IMR-90 (cell line): ENCODE measurements around the gene ALDH6A1. TPM values are rescaled to one million over a fixed set of nuclear protein-coding genes. Genes with fewer than 3 reads are reported as not detected.

Source experiments
- ATAC-seq: fragments of 200-7000 bp; cut with Tn5 transposase; 2 replicates; pipeline ENCODE4 v1.9.1; 2020; ENCODE audit warnings: low read depth, mild to moderate bottlenecking, moderate library complexity
- BruUV-seq: library from RNA; stranded (reverse); fragments of 400-500 nt; replicated peaks from 2 replicates; lab custom pipeline; 2021; lab: Mats Ljungman, UMichigan
- CTCF ChIA-PET: fragments of 300-600 bp; formaldehyde crosslinking; extraction: SDS; loops from one replicate; lab custom pipeline; 2021; ENCODE audit warnings: antibody characterized with exemption; lab: Yijun Ruan, JAX
- POLR2A ChIA-PET: fragments of 300-600 bp; sonication (Branson Sonifier 250); formaldehyde crosslinking; loops from one replicate; lab custom pipeline; 2022; ENCODE audit warnings: antibody characterized with exemption; ENCODE audit not compliant: unreplicated experiment; lab: Charles Lee
- DNase-seq: peaks from one replicate; pipeline ENCODE4 v3.0.0; 2013
- H2AFZ ChIP-seq: replicated peaks from 2 replicates; pipeline ENCODE3; 2013; ENCODE audit warnings: low read length, mild to moderate bottlenecking; ENCODE audit not compliant: poor library complexity
- H2AK5ac ChIP-seq: 2 replicates; pipeline ENCODE4 v1.6.1; 2013; ENCODE audit warnings: low read depth, low read length, inconsistent platforms
- H2AK9ac ChIP-seq: replicated peaks from 2 replicates; pipeline ENCODE3; 2013; ENCODE audit warnings: mild to moderate bottlenecking, low read depth, low read length, moderate library complexity; ENCODE audit not compliant: poor library complexity
- H2BK120ac ChIP-seq: 2 replicates; pipeline ENCODE4 v1.6.1; 2013; ENCODE audit warnings: low read depth, low read length, inconsistent platforms
- H2BK15ac ChIP-seq: 3 replicates; pipeline ENCODE4 v1.6.1; 2013; ENCODE audit warnings: low read depth, low read length, inconsistent platforms
- H2BK20ac ChIP-seq: 2 replicates; pipeline ENCODE4 v1.6.1; 2013; ENCODE audit warnings: low read depth, mild to moderate bottlenecking, inconsistent platforms, low read length, moderate library complexity
- H2BK5ac ChIP-seq: 2 replicates; pipeline ENCODE4 v1.6.1; 2013; ENCODE audit warnings: mild to moderate bottlenecking, low read depth, low read length, inconsistent platforms; ENCODE audit not compliant: poor library complexity, severe bottlenecking
- H3K14ac ChIP-seq: replicated peaks from 2 replicates; pipeline ENCODE4 v1.6.1; 2013; ENCODE audit warnings: low read depth, low read length, inconsistent platforms
- H3K18ac ChIP-seq: 2 replicates; pipeline ENCODE4 v1.6.1; 2013; ENCODE audit warnings: low read depth, low read length, control low read depth
- H3K23ac ChIP-seq: 2 replicates; pipeline ENCODE4 v1.6.1; 2013; ENCODE audit warnings: low read depth, low read length, inconsistent platforms
- H3K27ac ChIP-seq: 2 replicates; pipeline ENCODE4 v1.5.1; 2013; ENCODE audit warnings: mild to moderate bottlenecking, control low read depth, low read length; ENCODE audit not compliant: insufficient read depth
- H3K27me3 ChIP-seq: 2 replicates; pipeline ENCODE4 v1.6.1; 2013; ENCODE audit warnings: low read length; ENCODE audit not compliant: control insufficient read depth, insufficient read depth
- H3K36me3 ChIP-seq: 2 replicates; pipeline ENCODE4 v1.6.1; 2013; ENCODE audit warnings: low read length, mixed read lengths; ENCODE audit not compliant: control insufficient read depth, insufficient read depth
- H3K4ac ChIP-seq: 2 replicates; pipeline ENCODE4 v1.6.1; 2013; ENCODE audit warnings: low read depth, low read length, inconsistent platforms
- H3K4me1 ChIP-seq: 2 replicates; pipeline ENCODE4 v1.6.1; 2013; ENCODE audit warnings: low read length, mixed read lengths; ENCODE audit not compliant: control insufficient read depth, insufficient read depth
- H3K4me2 ChIP-seq: 2 replicates; pipeline ENCODE4 v1.6.1; 2013; ENCODE audit warnings: low read depth, mild to moderate bottlenecking, control low read depth, low read length, moderate library complexity
- H3K4me3 ChIP-seq: 2 replicates; pipeline ENCODE4 v1.5.1; 2013; ENCODE audit warnings: low read depth, mild to moderate bottlenecking, control low read depth, low read length, moderate library complexity; ENCODE audit not compliant: insufficient read depth
- H3K56ac ChIP-seq: 2 replicates; pipeline ENCODE4 v1.6.1; 2013; ENCODE audit warnings: low read length, inconsistent platforms; ENCODE audit not compliant: insufficient read depth; ENCODE audit errors: extremely low read depth
- H3K79me1 ChIP-seq, 2 experiments: 2 replicates each; pipeline ENCODE4 v1.6.1; 2013; ENCODE audit warnings: low read length in 2 of 2, inconsistent platforms in 1 of 2, low read depth in 1 of 2
- H3K9ac ChIP-seq: 2 replicates; pipeline ENCODE4 v1.6.1; 2013; ENCODE audit warnings: low read depth, low read length, control low read depth
- H3K9me1 ChIP-seq: 2 replicates; pipeline ENCODE4 v1.6.1; 2013; ENCODE audit warnings: low read length, inconsistent platforms; ENCODE audit not compliant: insufficient read depth
- H3K9me3 ChIP-seq: 2 replicates; pipeline ENCODE4 v1.6.1; 2013; ENCODE audit warnings: low read length; ENCODE audit not compliant: control insufficient read depth, insufficient read depth
- H4K20me1 ChIP-seq: 2 replicates; pipeline ENCODE4 v1.6.1; 2013; ENCODE audit warnings: low read length, inconsistent platforms; ENCODE audit not compliant: insufficient read depth
- H4K5ac ChIP-seq: 2 replicates; pipeline ENCODE4 v1.6.1; 2013; ENCODE audit warnings: mild to moderate bottlenecking, low read depth, low read length, control low read depth
- H4K8ac ChIP-seq, 2 experiments: 2 replicates each; pipeline ENCODE4 v1.6.1; 2013; ENCODE audit warnings: low read depth in 2 of 2, low read length in 2 of 2, control low read depth in 1 of 2, inconsistent platforms in 1 of 2
- H4K91ac ChIP-seq: 2 replicates; pipeline ENCODE4 v1.6.1; 2013; ENCODE audit warnings: low read depth, low read length, inconsistent platforms; ENCODE audit not compliant: insufficient read depth
- CEBPB ChIP-seq: IDR thresholded peaks from 2 replicates; pipeline ENCODE4 v1.6.1; 2012; ENCODE audit warnings: low read depth, low read length, improper control_type of control experiment
- CTCF ChIP-seq: conservative IDR thresholded peaks from 2 replicates; pipeline ENCODE4 v1.5.1; 2012; ENCODE audit warnings: mild to moderate bottlenecking, low read depth, low read length, improper control_type of control experiment
- ELK1 ChIP-seq: fragments of 150-350 bp; IDR thresholded peaks from 2 replicates; pipeline ENCODE4 v1.6.1; 2016; ENCODE audit warnings: low read depth, mild to moderate bottlenecking, low read length, moderate library complexity, borderline replicate concordance
- FOS ChIP-seq: fragments of 150-350 bp; IDR thresholded peaks from 2 replicates; pipeline ENCODE4 v1.6.1; 2016; ENCODE audit warnings: low read depth, low read length
- MAFK ChIP-seq: IDR thresholded peaks from 2 replicates; pipeline ENCODE4 v1.6.1; 2012; ENCODE audit warnings: low read depth, low read length, improper control_type of control experiment
- POLR2A ChIP-seq: IDR thresholded peaks from 2 replicates; pipeline ENCODE4 v1.6.1; 2012; ENCODE audit warnings: mild to moderate bottlenecking, low read depth, low read length
- RAD21 ChIP-seq: IDR thresholded peaks from 2 replicates; pipeline ENCODE4 v1.6.1; 2012; ENCODE audit warnings: low read length, improper control_type of control experiment
- RCOR1 ChIP-seq: IDR thresholded peaks from 2 replicates; pipeline ENCODE4 v1.6.1; 2012; ENCODE audit warnings: mild to moderate bottlenecking, low read length, improper control_type of control experiment; ENCODE audit not compliant: insufficient replicate concordance
- RFX5 ChIP-seq: IDR thresholded peaks from 2 replicates; pipeline ENCODE4 v1.8.0; 2012; ENCODE audit warnings: low read depth, mild to moderate bottlenecking, low read length, moderate library complexity
- SMC3 ChIP-seq: fragments of 150-350 bp; IDR thresholded peaks from 2 replicates; pipeline ENCODE4 v1.6.1; 2016; ENCODE audit warnings: low read depth, mild to moderate bottlenecking, antibody characterized with exemption, low read length, moderate library complexity
- USF2 ChIP-seq: fragments of 150-350 bp; IDR thresholded peaks from 2 replicates; pipeline ENCODE4 v1.6.1; 2017; ENCODE audit warnings: mild to moderate bottlenecking, antibody characterized with exemption, low read length, low read depth
- WGBS, 2 experiments: methylation state at CpG; one replicate each; pipeline versions ENCODE4 v1.1.5 to v1.1.7; 2013; ENCODE audit warnings: missing lambda C conversion rate in 2 of 2; ENCODE audit not compliant: insufficient read length in 1 of 2; ENCODE audit errors: extremely low coverage in 2 of 2; 5-methylcytosine and 5-hydroxymethylcytosine counted together
- dilution Hi-C: fragments of 300-500 bp; cut with HindIII; formaldehyde crosslinking; loops from one replicate; pipeline ENCODE4 v1.14.3; 2018; ENCODE audit warnings: low sequenced_read_pairs; ENCODE audit not compliant: unreplicated experiment
- in situ Hi-C: fragments of 300-500 bp; cut with MboI; formaldehyde crosslinking; loops from 3 replicates; pipeline ENCODE4 v1.14.3; 2019; ENCODE audit warnings: low sequenced_read_pairs, inconsistent platforms, mixed read lengths
- intact Hi-C: fragments of 100-400 bp; cut with micrococcal nuclease; formaldehyde crosslinking; loops from 2 replicates; pipeline ENCODE4 v1.10.0; 2022
- polyA plus RNA-seq, 3 experiments: library from polyadenylated mRNA; depleted of rRNA; stranded (reverse); fragments of >200 nt; gene quantifications; 2 replicates each; pipeline ENCODE4 v1.2.3, GENCODE V29; 2012; ENCODE audit warnings: low replicate concordance in 1 of 3
- total RNA-seq: library from RNA; depleted of rRNA; stranded (reverse); fragments of >200 nt; gene quantifications from 2 replicates; pipeline ENCODE4 v1.2.3, GENCODE V29; 2012

The ALDH6A1 gene
- total and polyA plus RNA-seq, 2 of the 4 experiments (the other 2 are of a cell fraction): 6.0 to 15.1 TPM

GRCh38 chr14:74064883-74065282, 19.4 kb downstream of the ALDH6A1 start:
- H3K4me2 ChIP-seq: peak overlapping the region; percentile 80; the same call in 1 of the 2 replicates
- H2BK20ac ChIP-seq: no peak overlapping the region
- POLR2A ChIA-PET: no interaction called here
- H3K9ac ChIP-seq: no peak overlapping the region
- peaks cover 19% of the 10 kb centered on the region for H3K4me1 ChIP-seq
- H4K91ac ChIP-seq: no peak overlapping the region
- H3K9me3 ChIP-seq: no peaks in the 10 kb centered on the region
- no peak overlapping the region for H3K4ac ChIP-seq
- DNase-seq (peak; percentile 11), ATAC-seq (no peak)
- H3K18ac ChIP-seq: peak overlapping the region; percentile 80
- WGBS, 2 experiments: no CpG with 5 or more reads among the region's 3 CpGs
- no peaks in the 10 kb centered on the region for H3K27me3 ChIP-seq
- no peaks in the 10 kb centered on the region for H3K9me1 ChIP-seq
- intact Hi-C loops (no loop called here), in situ Hi-C loops (no loop called here), dilution Hi-C loops (no loop called here)
- no peak overlapping the region for H2BK5ac ChIP-seq
- H3K56ac ChIP-seq: no peak overlapping the region
- peak overlapping the region; percentile 35; the same call in 1 of the 2 replicates for H2BK120ac ChIP-seq
- TF ChIP-seq RCOR1: no peak
- no peak for TF ChIP-seq MAFK
- TF ChIP-seq SMC3: no peak
- no peak for TF ChIP-seq POLR2A
- no peak for TF ChIP-seq RFX5
- no peak for TF ChIP-seq FOS
- no peak for TF ChIP-seq CTCF
- TF ChIP-seq RAD21: no peak
- TF ChIP-seq ELK1: no peak
- TF ChIP-seq USF2: no peak
- no peak for TF ChIP-seq CEBPB
- 0 out of 2 replicates have a peak, but pooled peaks cover 4% of the 10 kb centered on the region for H4K20me1 ChIP-seq
- BruUV-seq: no TSS peak
- H4K8ac ChIP-seq: no peak overlapping the region
- CTCF ChIA-PET: no interaction called here
- H3K23ac ChIP-seq: no peak overlapping the region
- peaks cover 3% of the 10 kb centered on the region; the same call in 1 of the 2 replicates for H3K36me3 ChIP-seq
- H3K79me1 ChIP-seq: no peaks in the 10 kb centered on the region
- no peak overlapping the region; the same call in 1 of the 2 replicates for H2AK5ac ChIP-seq
- no peak overlapping the region for H2AFZ ChIP-seq
- no peak overlapping the region; the same call in 2 of the 3 replicates for H2BK15ac ChIP-seq
- no peak overlapping the region for H3K4me3 ChIP-seq
- peak overlapping the region; percentile 50; the same call in 1 of the 2 replicates for H4K5ac ChIP-seq
- no peak overlapping the region for H3K27ac ChIP-seq
- no peak overlapping the region for H2AK9ac ChIP-seq
- H3K14ac ChIP-seq: 0 out of 2 replicates have a peak overlapping the region, but pooled peaks have one; percentile 11
